Central memory CD8-positive, alpha-beta T cell (primary cell): Measurements from ENCODE around the gene SHLD1.
A peak's percentile ranks its signal among the peaks of the same experiment; 100 is the strongest.
"Not testable (repeated sequence)": the region's sequence is repeated elsewhere in the genome, so short reads cannot be mapped to it uniquely, and the experiment has no call there.

ENCODE experiments used
- ATAC-seq: fragments of 150-1000 bp; cut with Tn5 transposase; replicated peaks from 2 replicates; pipeline ENCODE4 v1.10.0; 2022; ENCODE audit warnings: mild to moderate bottlenecking, moderate FRiP score, moderate number of reproducible peaks; ENCODE audit not compliant: poor library complexity, severe bottlenecking; ENCODE audit errors: extremely low read depth
- DNase-seq, 2 donors: peaks; one replicate each; pipeline ENCODE4 v3.0.0; 2021; ENCODE audit warnings: low spot score in 2 of 2
- H3K27ac Mint-ChIP-seq: one replicate; pipeline ENCODE4 v1.8.0; 2022; ENCODE audit warnings: low read depth, mild to moderate bottlenecking, moderate library complexity, mixed read lengths
- H3K27me3 Mint-ChIP-seq: one replicate; pipeline ENCODE4 v1.8.0; 2022; ENCODE audit warnings: mixed read lengths
- H3K36me3 Mint-ChIP-seq: one replicate; pipeline ENCODE4 v1.8.0; 2022; ENCODE audit warnings: mild to moderate bottlenecking, moderate library complexity, mixed read lengths; ENCODE audit not compliant: insufficient read depth
- H3K4me1 Mint-ChIP-seq: one replicate; pipeline ENCODE4 v1.8.0; 2022; ENCODE audit warnings: mixed read lengths
- H3K4me3 Mint-ChIP-seq: one replicate; pipeline ENCODE4 v1.8.0; 2022; ENCODE audit warnings: mild to moderate bottlenecking, moderate library complexity, mixed read lengths
- H3K9me3 Mint-ChIP-seq: one replicate; pipeline ENCODE4 v1.8.0; 2022; ENCODE audit warnings: mixed read lengths

The SHLD1 gene

DNA sequence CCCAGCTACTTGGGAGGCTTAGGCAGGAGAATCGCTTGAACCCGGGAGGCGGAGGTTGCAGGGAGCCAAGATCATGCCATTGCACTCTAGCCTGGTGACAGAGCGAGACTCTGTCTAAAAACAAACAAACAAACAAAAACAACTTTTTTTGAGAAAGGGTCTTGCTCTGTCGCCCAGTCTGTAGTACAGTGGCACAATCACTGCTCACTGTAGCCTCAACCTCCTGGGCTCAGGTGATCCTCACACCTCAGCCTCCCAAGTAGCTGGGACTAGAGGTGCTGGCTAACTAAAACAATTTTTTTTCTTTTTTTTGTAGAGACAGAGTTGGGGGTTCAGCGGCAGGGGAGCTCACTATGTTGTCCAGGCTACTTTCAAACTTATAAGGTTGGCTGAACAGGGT, 28.8 kb upstream of the SHLD1 start:
- not testable (repeated sequence) for DNase-seq, H3K9me3 Mint-ChIP-seq, H3K4me3 Mint-ChIP-seq, H3K27ac Mint-ChIP-seq, H3K4me1 Mint-ChIP-seq, H3K27me3 Mint-ChIP-seq, H3K36me3 Mint-ChIP-seq, ATAC-seq

DNA sequence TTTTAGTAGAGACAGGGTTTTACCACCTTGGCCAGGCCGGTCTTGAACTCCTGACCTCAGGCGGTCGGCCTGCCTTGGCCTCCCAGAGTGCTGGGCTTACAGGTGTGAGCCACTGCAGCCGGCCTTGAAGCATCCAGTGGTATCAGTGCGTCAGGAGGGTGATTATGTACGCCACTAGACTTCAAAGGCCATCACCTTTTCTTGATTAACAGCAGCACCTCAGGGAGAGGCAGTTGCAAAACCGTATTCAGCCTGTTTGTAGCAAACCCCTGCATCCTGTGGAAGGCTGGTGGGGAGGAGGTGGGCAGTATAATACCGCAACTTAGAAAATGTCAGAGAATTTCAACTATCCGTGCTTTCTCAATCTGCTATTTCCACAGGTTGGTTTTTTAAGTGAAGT, 27.3 kb upstream of the SHLD1 start:
- Mint-ChIP-seq H3K27me3 (peaks cover 2% of the 10 kb centered on the region), H3K4me1 (peaks cover 5% of the 10 kb centered on the region), H3K9me3 (no peaks in the 10 kb centered on the region), H3K36me3 (peaks cover 2% of the 10 kb centered on the region), H3K4me3 (no peak overlapping the region), H3K27ac (peak overlapping the region; percentile 25)
- ATAC-seq (peak; percentile 69), DNase-seq (peak in 1 of 2 donors; percentile 17)

DNA sequence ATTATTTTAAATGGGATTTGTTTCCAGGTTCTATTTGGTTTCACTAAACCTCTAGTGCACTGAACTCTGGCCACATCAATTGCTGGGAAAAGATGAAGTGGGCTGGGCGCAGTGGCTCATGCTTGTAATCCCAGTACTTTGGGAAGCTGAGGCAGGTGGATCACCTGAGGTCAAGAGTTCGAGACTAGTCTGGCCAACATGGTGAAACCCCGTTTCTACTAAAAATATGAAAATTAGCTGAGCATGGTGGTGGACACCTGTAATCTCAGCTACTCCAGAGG, 25.1 kb upstream of the SHLD1 start:
- not testable (repeated sequence) for H3K4me3 Mint-ChIP-seq, H3K4me1 Mint-ChIP-seq, DNase-seq, ATAC-seq, H3K36me3 Mint-ChIP-seq, H3K9me3 Mint-ChIP-seq, H3K27ac Mint-ChIP-seq
- H3K27me3 Mint-ChIP-seq, result peaks cover 10% of the 10 kb centered on the region

DNA sequence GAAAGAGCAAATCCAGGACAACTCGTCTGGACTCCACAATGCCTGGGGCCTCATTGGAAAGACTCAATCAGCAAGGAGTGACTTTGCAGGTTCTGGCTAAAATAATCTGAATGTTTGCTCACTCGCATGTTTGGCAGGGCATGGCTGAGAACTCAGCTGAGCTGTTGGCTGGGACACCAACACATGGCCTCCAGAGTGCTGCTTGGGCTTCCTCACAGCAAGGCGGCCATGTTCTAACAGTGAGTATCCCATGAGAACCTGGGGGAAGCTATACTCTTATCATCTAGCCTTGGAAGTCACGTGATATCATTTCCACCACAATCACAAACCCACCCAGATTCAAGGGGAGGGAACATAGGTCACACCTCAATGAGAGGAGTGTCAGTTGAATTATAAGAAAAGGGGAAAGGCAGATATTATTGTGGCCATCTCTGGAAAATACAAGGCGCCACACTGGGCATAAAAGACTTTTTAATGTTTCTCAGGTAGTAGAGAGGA, 23.1 kb upstream of the SHLD1 start:
- H3K27ac Mint-ChIP-seq, result peak overlapping the region; percentile 0
- H3K36me3 Mint-ChIP-seq, result peaks cover 2% of the 10 kb centered on the region
- peaks cover 5% of the 10 kb centered on the region for H3K4me1 Mint-ChIP-seq
- ATAC-seq, result no peak
- peaks cover 10% of the 10 kb centered on the region for H3K27me3 Mint-ChIP-seq
- no peaks in the 10 kb centered on the region for H3K9me3 Mint-ChIP-seq
- DNase-seq, result no peak
- H3K4me3 Mint-ChIP-seq, result no peak overlapping the region

DNA sequence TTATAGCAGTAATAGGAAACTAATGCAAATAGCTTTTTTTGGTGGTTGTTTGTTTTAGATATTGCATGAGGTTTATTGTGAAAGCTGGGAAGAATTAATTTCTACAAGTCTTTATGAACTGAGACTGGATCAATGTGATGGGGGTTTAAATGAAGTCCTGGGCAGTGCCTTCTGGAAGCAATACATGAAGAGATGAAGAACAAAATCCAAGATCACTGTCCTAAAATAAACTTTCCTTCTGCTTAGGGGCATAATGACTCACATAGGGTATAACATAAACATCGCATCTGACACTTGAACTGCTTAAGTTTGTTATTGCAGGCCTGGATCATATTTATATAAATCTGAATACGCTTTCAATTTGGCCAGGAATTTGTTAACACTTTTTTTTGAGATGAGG, 20.9 kb upstream of the SHLD1 start:
- ATAC-seq, result no peak
- no peaks in the 10 kb centered on the region for H3K4me1 Mint-ChIP-seq
- no peaks in the 10 kb centered on the region for H3K36me3 Mint-ChIP-seq
- no peak for DNase-seq
- H3K9me3 Mint-ChIP-seq, result no peaks in the 10 kb centered on the region
- H3K27me3 Mint-ChIP-seq, result peaks cover 24% of the 10 kb centered on the region
- H3K4me3 Mint-ChIP-seq, result no peak overlapping the region
- no peak overlapping the region for H3K27ac Mint-ChIP-seq

DNA sequence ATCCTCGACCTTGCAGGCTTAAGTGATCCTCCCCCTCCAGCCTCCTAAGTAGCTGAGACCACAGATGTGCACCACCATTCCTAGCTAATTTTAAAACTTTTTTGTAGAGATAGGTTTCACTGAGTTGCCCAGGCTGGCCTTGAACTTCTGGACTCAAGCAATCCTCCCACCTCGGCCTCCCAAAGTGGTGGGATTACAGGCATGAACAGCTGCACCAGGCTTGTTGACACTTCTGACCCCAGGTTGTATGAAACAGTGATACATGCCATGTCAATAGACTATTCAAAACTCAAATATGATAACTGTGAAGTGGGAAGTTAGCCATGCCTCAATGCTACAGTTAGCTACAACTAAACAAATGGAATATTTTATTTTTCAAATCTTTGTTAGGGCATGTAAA, 20.1 kb upstream of the SHLD1 start:
- no peak for DNase-seq
- Mint-ChIP-seq H3K27ac (no peak overlapping the region), H3K4me3 (no peak overlapping the region), H3K4me1 (no peaks in the 10 kb centered on the region), H3K36me3 (no peaks in the 10 kb centered on the region), H3K27me3 (peaks cover 26% of the 10 kb centered on the region), H3K9me3 (no peaks in the 10 kb centered on the region)
- no peak for ATAC-seq

DNA sequence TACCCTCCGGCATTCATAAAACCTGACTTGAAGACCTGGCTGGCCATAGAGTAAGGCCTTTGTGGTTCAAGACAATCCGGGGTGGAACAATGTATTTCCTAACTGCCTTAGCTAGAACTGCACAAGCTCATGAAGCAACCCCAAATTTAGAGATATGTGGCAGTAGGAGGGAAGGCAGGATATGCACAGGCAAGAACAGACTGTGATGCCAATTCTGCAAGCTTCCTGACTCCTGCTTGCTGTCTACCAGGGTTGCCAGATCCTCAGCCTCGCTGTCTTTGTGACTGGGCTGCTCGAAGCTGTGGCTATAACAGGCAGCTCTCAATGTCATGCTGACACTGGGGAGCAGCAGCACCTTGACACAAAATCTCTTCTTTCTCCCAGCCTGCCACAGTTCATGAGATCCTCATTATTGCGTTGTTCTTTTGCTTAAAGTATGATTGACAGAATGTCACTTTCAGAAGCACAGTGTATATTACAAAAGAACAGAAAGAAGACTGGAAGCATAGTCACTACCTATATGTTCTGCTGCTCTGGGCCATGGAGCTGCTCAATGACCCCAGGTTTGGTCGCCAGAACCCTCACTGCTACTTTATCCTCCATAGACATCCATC, 18.3 kb upstream of the SHLD1 start:
- DNase-seq (no peak), ATAC-seq (no peak)
- H3K36me3 Mint-ChIP-seq, result no peaks in the 10 kb centered on the region
- H3K4me1 Mint-ChIP-seq, result no peaks in the 10 kb centered on the region
- H3K27me3 Mint-ChIP-seq, result peaks cover 26% of the 10 kb centered on the region
- no peak overlapping the region for H3K27ac Mint-ChIP-seq
- no peaks in the 10 kb centered on the region for H3K9me3 Mint-ChIP-seq
- no peak overlapping the region for H3K4me3 Mint-ChIP-seq

DNA sequence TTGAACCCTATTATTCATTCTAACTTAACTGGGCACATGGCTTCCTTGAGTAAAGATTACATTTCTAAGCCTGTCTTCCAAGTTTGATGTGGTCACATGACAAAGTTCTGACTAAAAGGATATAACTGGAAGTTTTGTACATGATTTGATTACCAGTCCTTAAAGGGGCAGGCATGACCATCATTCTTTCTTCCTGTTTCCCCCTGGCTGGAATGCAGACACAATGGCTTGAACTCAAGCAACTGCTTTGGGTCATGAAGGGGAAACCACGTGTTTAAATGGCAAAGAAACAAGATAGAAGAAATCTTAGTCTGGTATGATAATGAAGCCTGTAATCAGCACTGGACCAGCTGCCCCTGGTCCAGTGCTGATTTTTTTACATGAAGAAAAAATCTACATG, 15.6 kb upstream of the SHLD1 start:
- Mint-ChIP-seq H3K9me3 (no peaks in the 10 kb centered on the region), H3K27me3 (peaks cover 16% of the 10 kb centered on the region), H3K4me3 (no peak overlapping the region), H3K36me3 (peaks cover 1% of the 10 kb centered on the region), H3K4me1 (peaks cover 6% of the 10 kb centered on the region), H3K27ac (no peak overlapping the region)
- DNase-seq, result no peak
- no peak for ATAC-seq

DNA sequence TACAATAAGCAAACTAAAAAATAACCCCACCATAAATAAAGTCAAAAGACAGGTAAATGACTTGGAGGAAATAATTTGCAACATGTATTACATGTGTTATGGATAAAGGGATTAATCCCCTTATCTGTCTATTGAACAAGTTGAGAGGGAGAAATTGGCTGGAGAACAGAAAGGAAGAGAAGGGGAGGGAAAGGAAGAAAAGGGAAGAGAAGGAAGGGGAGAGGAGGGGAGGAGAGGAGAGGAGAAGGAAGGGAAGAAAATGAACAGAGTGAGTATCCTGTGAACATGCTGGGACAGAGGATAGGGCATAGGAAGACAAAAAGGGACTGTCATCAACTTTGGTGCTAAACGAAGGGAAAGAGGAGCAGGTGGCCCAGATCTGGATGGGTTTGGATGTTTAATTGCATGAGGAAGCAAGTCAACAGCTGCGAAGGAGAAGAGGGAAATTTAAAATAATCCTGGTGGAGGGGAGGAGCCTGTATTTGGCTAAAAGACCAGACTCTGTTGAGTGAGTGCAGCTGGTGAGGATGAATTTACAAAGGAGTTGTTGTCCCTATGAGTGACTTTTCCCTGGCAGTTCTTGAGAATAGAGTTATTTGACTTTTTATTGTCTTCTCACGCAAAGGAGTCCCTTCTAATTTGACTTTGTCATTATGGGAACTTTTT, 14.2 kb upstream of the SHLD1 start:
- H3K27ac Mint-ChIP-seq, result no peak overlapping the region
- H3K4me1 Mint-ChIP-seq, result peaks cover 6% of the 10 kb centered on the region
- ATAC-seq, result no peak
- H3K9me3 Mint-ChIP-seq, result no peaks in the 10 kb centered on the region
- H3K36me3 Mint-ChIP-seq, result peaks cover 1% of the 10 kb centered on the region
- DNase-seq, result no peak
- no peak overlapping the region for H3K4me3 Mint-ChIP-seq
- H3K27me3 Mint-ChIP-seq, result peaks cover 16% of the 10 kb centered on the region

DNA sequence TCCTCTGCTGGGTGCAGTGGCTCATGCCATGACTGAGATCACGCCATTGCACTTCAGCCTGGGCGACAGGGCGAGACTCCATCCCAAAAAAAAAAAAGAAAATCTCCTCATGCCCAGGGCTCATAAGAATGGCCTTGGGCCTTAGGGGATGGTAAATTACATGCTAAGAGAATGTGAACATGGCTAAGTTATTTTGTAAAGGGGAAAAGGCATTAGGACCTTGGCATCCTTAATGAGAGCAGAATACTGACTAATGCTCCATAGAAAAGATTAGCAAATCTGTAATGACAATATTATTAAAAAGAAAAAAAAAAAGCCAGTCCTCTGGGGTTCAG, 12.6 kb upstream of the SHLD1 start:
- peaks cover 4% of the 10 kb centered on the region for H3K36me3 Mint-ChIP-seq
- no peaks in the 10 kb centered on the region for H3K9me3 Mint-ChIP-seq
- DNase-seq (no peak), ATAC-seq (no peak)
- peaks cover 16% of the 10 kb centered on the region for H3K27me3 Mint-ChIP-seq
- peak overlapping the region; percentile 85 for H3K27ac Mint-ChIP-seq
- H3K4me3 Mint-ChIP-seq, result peak overlapping the region; percentile 17
- H3K4me1 Mint-ChIP-seq, result peaks cover 6% of the 10 kb centered on the region

DNA sequence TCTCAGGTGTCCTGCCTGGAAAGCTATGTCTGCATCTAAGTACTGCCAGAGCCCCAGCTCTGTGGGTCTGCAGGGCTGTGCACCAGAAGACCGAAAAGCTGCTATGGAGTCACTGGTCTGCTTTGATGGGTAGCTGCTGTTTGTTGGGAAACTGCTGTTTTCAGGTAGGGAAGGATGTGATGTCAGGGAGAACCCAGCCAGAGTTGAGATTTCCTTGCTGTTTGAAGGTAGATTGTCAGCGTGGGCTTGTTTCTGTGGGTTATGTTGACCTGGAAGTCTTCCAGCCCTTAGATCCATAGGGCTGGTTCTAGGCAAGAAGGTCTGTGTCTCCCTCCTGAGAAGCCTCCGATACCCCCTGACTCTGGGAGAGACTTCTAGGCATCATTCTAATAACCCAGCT, 12.2 kb upstream of the SHLD1 start:
- Mint-ChIP-seq H3K27ac (peak overlapping the region; percentile 85), H3K4me1 (peaks cover 6% of the 10 kb centered on the region), H3K4me3 (no peak overlapping the region), H3K9me3 (no peaks in the 10 kb centered on the region), H3K36me3 (peaks cover 5% of the 10 kb centered on the region), H3K27me3 (peaks cover 16% of the 10 kb centered on the region)
- DNase-seq (no peak), ATAC-seq (no peak)

DNA sequence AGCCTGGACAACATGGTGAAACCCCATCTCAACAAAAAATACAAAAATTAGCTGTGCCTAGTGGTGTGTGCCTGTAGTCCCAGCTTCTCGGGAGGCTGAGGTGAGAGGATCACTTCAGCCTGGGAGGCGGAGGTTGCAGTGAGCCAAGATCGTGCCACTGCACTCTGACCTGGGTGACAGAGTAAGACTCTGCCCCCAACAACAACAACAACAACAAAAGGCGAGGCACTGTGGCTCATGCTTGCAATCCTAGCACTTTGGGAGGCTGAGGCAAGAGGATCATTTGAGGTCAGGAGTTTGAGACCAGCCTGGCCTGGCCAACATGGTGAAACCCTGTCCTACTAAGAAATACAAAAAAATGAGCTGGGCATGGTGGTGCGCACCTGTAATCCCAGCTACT, 9.6 kb upstream of the SHLD1 start:
- not testable (repeated sequence) for H3K27me3 Mint-ChIP-seq, H3K4me3 Mint-ChIP-seq, H3K9me3 Mint-ChIP-seq, H3K4me1 Mint-ChIP-seq, ATAC-seq, H3K36me3 Mint-ChIP-seq, H3K27ac Mint-ChIP-seq, DNase-seq

DNA sequence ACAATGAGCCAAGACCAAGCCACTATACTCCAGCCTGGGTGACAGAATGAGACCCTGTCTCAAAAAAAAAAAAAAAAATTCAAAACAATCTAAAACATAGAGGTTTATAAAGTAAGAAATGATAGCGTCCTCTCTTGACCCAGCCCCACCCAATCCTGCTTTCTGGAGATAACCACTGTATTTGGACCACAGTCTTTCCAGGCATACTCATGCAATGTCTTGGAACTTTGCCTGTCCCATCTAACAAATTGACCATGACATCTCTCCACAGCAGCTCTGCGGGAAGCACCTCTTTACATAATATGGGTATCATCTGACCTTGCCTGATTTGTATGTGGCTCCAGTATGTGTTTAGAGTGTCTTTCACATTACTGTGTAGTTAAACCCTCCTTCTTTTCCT, 9.1 kb upstream of the SHLD1 start:
- Mint-ChIP-seq H3K27me3 (no peaks in the 10 kb centered on the region), H3K4me3 (no peak overlapping the region), H3K4me1 (peaks cover 6% of the 10 kb centered on the region), H3K9me3 (no peaks in the 10 kb centered on the region), H3K36me3 (peaks cover 5% of the 10 kb centered on the region), H3K27ac (no peak overlapping the region)
- DNase-seq (no peak), ATAC-seq (no peak)
